HL-60/S4 (cell line): Measurements from ENCODE around the gene APBB2.

Source experiments
- in situ Hi-C: fragments of 300-500 bp; cut with MboI; formaldehyde crosslinking; loops from 2 replicates; pipeline ENCODE4 v1.14.3; 2022; ENCODE audit warnings: low sequenced_read_pairs

APBB2 gene

DNA sequence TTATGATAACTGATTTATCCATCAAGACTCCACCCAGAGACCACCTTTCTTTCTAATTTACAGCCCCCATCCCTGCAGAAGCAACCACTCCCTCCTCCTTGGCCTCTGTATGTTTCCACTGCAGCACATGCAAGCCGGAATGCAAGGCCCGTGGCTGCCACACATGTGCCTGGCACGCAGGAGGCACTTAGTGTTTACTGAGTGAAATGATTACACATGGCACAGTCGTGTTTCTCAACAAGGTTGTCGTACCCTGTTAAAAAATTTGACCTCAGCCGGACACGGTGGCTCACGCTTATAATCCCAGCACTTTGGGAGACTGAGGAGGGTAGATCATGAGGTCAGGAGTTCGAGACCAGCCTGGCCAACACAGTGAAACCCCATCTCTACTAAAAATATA lies 104.3 kb downstream of the APBB2 start:
- in situ Hi-C loops = no loop called here

DNA sequence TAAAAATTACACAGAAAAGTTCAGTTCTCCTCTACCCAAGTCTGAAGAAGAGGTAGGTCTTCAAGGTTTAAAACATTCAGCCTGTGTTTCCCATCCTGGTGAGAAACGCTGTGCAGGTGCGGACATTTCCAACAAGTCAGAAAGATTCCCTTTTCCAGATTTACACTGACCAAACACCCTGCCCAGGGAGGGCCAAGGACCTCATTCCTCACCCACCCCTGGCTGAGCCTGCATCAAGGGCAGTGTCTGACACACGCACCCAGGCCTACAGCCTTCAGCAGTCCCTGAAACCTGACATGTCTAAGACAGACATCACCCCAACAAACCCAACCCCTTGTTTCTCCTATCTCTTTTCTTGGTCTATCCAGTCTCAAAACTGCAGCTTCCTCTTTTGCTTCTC lies 105.9 kb downstream of the APBB2 start:
- in situ Hi-C loops = no loop called here

DNA sequence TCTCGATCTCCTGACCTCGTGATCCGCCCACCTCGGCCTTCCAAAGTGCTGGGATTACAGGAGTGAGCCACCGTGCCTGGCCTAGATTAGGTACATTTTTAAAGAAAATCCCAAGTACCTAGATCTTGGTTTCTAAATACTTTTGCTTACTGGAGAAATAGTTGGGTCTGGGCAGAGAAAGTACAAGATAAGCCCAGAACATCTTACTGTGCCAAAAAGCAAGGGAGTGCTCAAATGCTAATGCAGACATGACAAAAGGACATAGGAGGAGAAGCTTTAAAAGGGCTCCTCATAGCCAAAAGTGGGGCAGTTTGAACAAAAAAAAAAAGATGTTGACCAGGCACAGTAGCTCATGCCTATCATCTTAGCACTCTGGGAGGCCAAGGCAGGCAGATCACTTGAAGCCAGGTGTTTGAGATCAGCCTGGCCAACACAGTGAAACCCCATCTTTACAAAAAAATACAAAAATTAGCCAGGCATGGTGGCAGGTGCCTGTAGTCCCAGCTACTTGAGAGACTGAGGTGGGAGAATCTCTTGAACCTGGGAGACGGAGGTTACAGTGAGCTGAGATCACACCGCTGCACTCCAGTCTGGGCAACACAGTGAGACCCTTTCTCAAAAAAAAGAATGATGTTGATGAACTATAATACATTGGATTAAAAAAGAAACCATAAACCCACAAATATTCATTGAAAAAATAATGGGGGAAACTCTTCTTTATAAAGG lies 107.5 kb downstream of the APBB2 start:
- in situ Hi-C loops = no loop called here

DNA sequence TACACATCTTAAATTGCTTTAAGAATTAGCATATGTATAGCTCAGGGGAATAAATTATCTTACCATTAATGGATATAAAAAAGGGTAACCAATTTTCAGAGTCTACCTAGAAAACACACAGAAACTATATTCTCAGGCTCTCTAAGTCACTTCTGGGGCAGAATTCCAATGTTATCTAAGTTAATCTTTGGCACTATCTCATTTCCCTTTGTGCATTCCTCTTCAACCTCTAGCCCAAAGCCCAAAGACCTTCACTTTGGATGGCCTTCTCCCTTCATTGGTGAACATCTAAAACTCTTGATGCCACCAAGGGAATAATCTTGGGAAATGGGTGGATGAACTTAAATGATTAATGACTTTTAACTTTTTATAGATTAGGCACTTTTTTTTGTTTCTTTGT lies 108.3 kb downstream of the APBB2 start:
- in situ Hi-C loops = no loop called here

DNA sequence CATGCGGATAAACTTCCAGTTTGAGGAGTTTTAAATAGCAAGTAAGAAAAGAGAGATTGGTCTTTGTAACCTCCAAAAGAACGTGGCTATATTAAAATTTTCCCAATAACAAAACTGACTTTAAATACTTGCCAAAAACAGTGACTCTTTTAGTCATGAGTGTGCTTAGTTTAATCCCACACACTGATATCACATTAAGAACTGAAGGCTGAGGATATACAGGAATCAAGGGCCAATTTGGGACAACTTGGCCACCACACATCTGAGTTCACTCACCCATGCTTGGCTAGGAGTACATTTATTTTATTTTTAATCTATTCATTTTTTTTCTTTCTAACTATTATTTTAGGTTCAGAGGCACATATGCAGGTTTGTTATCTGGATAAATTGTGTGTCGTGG lies 110.2 kb downstream of the APBB2 start:
- in situ Hi-C loops = no loop called here

DNA sequence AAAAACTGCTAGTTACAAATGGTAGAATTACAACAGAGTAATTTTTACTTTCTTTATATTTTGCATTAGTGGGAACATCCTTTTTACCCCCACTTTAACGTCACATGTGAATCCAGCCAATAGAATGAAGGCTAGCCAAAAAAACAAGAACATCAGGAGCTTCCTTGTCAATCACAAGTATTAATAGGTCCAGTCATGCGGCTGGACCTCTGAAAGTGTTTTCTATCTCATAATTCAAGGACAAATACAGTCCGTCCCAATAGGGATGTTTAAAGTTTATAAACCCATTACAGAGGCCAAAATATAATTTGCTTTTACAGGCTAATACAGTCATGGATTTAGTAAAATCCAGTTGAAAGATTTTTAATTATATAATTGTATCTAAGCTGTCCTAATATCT lies 110.7 kb downstream of the APBB2 start:
- in situ Hi-C loops = no loop called here

DNA sequence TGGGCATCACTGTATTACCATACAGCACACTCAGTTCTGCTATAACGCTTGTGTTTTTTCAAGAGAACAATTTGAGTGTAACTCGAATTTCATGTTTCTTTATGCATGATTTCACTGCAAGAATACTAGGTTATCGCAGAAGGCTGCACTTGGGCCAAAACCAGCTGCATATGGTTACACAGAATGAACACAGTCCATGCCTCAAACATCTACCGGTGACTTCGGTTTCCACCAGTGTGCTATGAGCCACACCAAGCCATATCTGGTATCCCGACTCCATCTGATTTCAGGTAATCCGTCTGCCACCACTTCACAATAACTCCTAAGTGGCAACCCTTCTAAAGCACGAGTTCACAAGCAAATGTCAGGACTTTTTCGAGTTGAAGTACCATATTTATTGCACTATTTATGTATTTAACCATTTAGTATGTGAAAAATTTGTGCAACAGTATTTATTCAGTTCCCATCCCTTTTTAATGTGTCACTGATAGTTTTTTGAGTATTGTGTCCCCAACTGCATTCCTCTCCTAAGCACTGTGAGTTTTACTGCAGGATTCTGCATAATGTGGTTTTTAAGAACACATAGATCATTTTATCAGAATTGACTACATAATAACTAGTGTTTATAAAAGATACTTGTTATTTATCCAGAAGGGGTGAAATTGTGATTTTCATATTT lies 111.8 kb downstream of the APBB2 start:
- in situ Hi-C loops = no loop called here

DNA sequence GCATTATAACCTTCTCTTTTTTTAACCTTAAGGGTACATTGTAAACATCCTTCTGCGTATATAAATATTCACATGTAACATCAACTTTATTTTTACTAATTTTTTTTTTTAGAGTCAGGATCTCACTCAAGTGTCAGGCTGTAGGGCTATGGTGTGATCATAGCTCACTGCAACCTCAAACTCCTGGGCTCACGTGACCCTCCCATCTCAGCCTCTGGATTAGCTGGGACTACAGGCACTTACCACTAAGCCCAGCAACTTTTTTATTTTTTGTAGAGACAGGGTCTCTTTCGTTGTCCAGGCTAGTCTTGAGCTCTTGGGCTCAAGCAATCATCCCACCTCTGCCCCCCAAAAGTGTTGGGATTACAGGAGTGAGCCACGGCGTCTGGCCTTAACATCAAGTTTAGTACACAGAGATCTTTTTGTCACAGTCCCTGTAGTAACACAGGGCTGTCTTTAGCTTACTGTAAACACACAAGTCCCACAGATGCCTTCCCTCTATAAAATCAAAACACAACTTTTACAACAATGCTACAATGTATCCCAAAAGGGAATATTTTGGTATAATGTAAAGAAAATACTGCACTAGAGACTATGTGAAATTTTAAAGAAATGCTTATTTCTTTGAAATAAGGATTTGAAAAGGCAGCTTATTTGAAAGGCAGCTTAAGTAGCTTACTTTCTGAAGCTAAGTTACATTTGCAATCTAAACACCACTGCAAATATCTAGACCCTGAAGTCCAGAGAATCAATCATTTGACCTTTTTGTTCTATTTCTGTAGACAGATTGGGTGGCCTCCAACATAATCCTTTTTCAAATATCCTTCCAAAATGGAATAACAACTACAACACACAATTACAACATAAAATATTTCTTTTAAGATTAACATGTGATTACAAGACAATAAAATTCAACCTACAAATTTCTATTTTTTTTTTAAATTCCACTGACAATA lies 116.0 kb downstream of the APBB2 start:
- in situ Hi-C loops = no loop called here

DNA sequence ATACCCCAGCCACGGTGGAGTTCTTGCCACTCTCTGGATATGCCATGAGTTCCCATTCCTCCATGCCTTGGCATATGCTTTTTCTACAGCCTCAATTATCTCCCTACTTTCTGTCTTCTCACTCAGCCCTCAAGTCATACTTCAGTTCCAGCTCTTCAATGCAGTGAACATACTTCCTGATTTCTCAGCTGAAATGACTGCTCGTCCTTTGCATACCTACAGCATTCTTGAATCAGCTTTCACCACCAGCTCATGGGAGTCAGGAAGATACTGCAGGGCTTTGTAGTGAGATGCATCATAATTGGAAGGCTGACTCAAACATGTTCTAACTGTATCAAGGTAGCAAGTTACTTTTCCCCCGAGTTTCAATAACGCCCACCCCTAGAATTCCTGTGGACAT lies 118.4 kb downstream of the APBB2 start:
- in situ Hi-C loops = no loop called here

DNA sequence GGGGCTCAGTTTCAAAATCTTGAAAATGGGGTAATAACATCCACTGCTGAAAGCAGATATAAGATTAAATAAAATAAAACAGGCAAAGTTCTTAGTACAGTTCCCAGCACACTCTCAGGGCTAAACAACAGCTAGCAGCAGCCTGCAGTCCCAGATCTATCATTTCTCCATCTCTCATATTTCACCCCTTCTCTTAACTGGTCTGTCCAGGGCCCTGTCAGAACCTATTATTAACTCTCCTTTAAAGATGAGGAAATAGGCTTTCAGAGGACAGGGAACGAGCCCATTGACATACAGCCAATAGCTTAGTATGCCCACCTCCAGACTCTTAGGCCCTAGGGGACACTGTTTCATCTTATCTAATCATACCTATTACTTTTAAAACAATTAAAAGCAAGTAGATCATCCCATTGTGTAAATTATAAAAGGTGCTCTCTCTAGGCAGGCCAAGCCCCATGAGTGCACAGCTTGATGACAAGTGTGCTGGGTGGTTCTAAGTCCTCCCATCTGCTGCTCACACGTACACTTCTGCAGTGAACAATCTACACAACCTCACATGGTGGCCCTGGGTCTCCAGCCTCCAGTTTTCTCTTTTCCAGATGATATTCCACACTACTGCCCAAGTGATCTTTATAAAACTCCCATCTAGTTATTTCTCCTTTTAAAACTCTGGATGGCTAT lies 119.0 kb downstream of the APBB2 start:
- in situ Hi-C loops = no loop called here

DNA sequence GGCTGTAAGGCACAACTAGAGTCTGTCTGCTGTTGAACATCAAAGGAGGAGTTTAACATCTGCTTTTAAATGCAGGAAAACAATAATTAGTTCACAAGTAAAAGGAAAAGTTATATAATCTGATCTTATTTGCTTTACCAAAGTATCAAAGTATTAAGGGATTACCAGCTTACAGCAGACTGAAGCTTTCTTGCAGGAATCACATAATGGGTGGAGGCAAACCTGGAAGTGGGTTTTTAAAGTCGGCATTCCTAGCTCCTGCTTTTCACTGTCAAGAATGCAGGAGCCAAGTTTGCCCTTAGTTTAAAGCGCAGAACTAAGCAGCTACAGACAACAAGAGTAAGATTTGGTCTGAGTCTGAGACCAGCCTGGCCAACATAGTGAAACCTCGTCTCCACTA lies 122.2 kb downstream of the APBB2 start:
- in situ Hi-C loops = no loop called here

DNA sequence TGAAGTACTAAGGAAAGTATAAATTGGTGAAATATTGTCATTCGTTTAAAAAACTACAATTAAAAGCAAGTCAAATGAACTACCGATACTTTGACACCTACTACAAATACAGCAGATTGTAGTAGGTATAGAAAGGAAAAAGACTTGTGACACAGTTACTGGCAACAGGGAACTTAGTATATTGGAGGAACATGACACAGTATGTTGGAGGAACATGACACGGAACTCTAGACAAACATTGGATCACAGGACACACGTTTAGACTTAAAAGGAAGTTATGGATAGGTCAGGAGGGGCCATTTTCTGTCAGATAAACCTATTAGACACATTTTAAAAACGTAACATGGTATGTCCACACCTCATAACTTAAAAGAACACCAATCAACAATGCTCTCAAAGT lies 132.5 kb downstream of the APBB2 start:
- in situ Hi-C loops = no loop called here

DNA sequence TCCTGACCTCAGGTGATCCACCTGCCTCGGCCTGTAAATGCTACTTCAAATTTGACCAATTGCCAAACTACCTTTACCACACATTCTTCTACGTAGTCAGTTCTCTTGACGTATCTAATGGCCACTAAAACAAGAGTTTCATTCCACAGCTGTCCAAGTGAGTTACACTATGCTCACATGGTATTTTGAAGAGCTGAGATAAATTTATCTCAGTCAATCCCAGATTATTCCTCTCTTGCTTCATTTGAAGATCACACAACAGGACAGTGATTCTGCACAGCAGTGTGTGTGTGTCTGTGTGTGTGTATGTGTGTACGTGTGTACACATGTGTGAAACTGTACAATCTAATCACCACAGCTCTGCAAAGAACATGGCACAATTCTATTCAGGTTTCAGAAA lies 133.4 kb downstream of the APBB2 start:
- in situ Hi-C loops = no loop called here

DNA sequence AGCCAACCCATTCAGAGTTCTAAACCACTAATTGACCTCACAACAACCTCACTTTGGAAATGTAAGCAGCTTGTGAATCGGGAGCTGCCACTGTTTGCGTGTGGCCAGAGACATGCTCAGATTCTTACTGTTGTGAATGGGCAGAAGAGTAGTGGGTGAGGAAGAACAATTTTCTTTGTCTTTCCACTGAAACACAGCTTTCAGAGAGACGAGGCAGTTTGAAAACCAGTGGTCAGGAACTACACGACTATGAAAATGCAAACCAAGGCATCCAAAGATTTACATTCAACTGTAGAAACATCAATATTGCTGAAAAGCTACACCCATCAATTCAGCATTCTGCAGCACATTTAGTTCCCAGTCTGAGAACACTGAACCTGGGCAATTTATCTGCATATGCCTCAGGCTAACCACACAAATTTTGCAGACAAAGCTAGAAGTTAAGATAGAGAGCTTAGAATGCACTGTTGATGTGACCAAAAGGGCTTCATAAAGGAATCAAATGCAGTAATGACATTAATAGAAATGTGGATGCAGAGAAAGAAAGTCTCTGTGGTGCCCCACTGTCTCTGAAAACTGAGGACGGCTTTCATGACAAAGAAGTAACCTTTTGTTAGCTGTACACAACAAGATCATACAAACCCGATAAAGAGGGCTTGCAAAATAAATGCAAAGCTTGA lies 134.3 kb downstream of the APBB2 start:
- in situ Hi-C loops = no loop called here

DNA sequence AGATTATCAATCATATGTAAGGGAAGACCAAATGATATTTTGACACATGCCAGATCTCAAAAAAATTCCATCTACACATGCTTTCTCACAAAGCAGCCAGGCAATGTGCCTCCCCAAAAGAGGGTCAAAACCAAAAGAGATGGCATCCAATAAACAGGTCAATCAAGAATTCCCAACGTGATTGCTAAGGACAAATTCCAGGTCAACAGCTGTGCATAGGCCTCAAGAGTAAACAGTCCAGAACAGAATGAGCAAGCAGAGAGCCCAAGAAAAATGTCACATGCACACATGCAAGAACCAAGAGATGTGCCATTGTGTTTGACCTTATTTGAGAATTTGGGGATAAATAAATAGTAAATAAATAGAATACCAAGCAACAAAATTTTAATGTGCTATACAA lies 136.7 kb downstream of the APBB2 start:
- in situ Hi-C loops = no loop called here

DNA sequence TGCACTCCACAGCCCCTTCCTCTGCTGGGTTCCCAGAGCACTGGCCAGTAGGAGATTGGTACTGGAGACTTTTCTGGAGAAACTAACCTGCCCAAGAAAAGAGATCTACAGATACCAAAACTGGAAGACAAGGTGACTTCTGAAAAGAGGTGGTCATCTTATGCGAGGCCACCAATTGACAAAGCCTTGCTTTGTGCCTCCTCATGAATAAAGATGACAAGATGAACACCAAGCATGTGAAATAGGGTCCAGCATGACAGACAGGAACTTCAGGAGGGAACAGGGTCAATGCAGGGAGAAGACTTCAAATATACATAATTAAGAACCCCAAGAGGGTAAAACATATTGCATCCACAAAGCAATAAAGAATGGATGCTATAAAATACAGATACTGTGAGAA lies 137.9 kb downstream of the APBB2 start:
- in situ Hi-C loops = no loop called here

DNA sequence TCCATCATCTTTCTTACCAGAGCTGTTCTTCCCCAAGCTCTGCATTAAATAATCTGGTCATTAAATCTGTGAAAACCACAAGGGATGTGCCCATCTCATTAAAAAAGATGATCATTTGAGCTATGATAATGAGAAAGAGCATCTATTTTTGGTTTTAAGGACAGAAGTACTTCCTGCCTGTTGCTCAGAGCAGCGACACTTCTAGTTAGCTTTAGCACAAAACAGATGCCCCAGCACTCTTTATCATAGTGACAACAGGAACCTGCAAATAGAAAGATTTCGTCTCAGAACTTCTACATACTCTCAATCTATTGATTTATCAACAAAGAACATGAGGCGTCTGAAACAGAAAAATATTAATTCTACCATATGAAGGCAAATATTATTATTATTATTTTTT lies 140.1 kb downstream of the APBB2 start:
- in situ Hi-C loops = no loop called here

DNA sequence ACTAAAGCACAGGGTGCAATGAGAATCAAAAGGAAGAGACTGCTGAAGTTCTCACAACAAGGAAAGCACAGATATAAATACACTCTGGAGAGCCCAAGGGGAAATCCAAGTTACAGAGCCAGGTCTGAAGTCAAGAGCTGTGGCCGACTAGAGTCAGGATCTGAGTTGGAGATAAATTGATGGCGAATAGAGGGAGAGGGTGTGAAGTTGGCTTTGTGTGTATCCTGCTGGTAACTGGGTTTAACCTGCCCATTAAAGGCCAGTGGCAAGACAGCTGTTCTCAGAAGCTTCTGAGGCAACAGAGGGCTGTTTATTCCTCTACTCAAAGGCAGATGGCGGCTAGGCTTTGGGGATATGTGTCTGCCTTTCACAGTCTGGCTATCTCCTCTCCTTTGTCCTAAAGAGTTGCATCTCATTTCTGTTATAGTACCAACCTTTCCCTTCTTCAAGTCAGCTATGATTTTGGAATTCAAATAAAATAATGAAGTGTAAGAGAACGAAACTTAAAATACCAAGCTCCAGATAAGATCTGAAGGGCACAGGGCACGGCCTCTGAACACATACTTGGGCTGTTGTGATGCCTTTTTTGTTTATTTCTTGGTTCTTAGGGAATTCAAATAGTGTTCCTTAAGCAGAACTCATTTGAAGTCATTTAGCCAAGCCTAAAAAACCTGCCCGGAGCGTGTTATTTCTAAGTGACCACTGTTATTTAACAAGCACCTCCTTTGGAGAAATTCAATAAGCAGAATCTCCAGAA lies 142.1 kb downstream of the APBB2 start:
- in situ Hi-C loops = no loop called here

DNA sequence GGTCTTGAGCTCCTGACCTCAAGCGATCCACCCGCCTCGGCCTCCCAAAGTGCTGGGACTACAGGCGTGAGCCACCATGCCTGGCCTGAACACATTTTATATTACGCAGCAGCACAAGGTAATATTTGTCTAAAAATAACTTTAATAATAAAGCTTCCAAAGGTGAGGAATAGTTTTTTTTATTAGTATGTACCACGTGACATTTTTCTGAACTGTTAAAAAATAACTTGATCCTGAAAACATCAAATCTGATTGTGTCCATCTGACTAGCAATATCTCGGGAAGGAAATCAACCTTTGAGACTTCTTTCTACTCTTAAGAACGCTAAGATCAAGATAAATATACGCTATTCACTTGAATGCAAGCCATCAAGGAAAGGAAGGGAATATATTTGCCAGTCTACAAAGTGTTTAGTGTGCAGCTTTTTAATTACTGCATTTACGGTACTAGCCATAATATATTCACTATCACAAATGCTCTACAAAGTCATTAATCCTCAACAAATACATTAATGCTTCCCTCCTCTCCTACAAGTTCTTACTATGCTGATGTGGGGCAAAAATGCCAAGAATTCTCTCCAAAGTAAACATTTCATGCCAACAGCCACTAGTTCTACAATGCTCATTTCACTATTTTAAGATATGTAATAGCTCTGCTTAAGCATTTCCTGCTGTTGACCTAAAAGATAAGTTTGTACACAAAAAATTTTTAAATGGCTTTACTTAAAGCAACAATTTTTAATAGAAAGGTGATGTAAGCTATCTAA lies 143.6 kb downstream of the APBB2 start:
- in situ Hi-C loops = no loop called here
